Fibroblast of pulmonary artery (primary cell): ENCODE measurements around the gene RPGRIP1L.
A peak's percentile ranks its signal among the peaks of the same experiment; 100 is the strongest.

Experiments used
- DNase-seq: peaks from one replicate; pipeline ENCODE4 v3.0.0-alpha.2; 2010; ENCODE audit warnings: low read depth
- H3K4me3 ChIP-seq: replicated peaks from 2 replicates; pipeline ENCODE4 v1.5.1; 2011; ENCODE audit warnings: low read depth, mild to moderate bottlenecking, control low read depth, low read length, moderate library complexity
- TF ChIP-seq, protein P1 (sequence below): IDR thresholded peaks from 2 replicates; pipeline ENCODE4 v1.5.1; 2011; ENCODE audit warnings: mild to moderate bottlenecking, control low read depth, low read length, inconsistent platforms; ENCODE audit errors: missing control alignments

RPGRIP1L gene

DNA sequence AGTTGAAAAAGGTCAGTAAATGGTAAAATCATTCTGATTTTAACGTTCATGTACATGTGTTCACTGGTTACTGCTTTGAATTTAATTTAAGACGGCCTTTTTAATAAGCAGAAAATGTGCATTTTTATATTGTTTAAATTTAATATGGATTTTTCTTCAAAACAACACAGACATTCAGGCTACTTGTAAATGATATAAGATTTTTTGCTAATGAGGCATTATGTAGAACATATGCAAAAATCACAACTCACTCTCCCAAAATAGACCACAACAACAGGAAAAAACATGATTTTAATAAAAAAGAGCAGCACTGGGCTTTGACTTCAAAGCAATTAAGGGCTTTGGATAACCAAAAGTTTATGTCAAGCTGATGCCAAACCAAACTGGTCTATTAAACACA, 22.3 kb downstream of the RPGRIP1L start:
- H3K4me3 ChIP-seq = no peak overlapping the region
- no peak for DNase-seq
- TF ChIP-seq, protein P1, sequence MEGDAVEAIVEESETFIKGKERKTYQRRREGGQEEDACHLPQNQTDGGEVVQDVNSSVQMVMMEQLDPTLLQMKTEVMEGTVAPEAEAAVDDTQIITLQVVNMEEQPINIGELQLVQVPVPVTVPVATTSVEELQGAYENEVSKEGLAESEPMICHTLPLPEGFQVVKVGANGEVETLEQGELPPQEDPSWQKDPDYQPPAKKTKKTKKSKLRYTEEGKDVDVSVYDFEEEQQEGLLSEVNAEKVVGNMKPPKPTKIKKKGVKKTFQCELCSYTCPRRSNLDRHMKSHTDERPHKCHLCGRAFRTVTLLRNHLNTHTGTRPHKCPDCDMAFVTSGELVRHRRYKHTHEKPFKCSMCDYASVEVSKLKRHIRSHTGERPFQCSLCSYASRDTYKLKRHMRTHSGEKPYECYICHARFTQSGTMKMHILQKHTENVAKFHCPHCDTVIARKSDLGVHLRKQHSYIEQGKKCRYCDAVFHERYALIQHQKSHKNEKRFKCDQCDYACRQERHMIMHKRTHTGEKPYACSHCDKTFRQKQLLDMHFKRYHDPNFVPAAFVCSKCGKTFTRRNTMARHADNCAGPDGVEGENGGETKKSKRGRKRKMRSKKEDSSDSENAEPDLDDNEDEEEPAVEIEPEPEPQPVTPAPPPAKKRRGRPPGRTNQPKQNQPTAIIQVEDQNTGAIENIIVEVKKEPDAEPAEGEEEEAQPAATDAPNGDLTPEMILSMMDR = no peak

- TF ChIP-seq, protein P1 = no peak
- no peak for DNase-seq
- no peak overlapping the region for H3K4me3 ChIP-seq
Measured at GRCh38 chr16:53680756-53681155, 22.9 kb downstream of the RPGRIP1L start.

DNA sequence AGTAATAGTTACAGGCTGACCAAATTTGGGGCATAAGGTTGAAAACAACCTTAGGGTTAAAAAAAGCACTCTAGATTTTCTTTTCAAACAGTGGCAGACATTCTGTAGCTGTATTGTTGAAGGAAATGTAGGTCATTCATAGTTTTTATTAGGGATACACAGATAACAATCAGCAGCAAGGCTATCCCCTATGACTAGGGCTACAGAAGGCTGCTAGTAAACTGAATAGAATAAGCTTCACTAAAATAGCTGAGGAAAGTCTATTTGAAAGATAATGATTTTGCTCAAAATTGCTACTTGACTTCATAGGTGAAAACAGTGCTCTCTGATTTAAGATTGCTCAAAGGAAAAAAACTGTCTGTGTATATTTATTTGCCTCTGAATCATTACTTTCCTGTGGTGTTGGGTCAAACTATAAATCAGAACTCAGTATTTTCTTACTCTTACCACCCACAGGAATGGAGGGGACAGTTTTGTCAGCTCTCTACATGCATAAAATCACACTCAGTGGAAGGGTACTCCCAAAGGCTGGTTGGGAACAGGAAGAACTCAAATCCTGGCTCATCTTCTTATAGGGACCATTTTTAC, 24.8 kb downstream of the RPGRIP1L start:
- no peak for DNase-seq
- TF ChIP-seq, protein P1 = no peak

GRCh38 chr16:53678155-53678554, 25.5 kb downstream of the RPGRIP1L start:
- H3K4me3 ChIP-seq = no peak overlapping the region
- no peak for DNase-seq
- TF ChIP-seq, protein P1 = no peak

More for the DNA sequence above, 24.8 kb downstream of the RPGRIP1L start:
- no peak overlapping the region for H3K4me3 ChIP-seq

DNA sequence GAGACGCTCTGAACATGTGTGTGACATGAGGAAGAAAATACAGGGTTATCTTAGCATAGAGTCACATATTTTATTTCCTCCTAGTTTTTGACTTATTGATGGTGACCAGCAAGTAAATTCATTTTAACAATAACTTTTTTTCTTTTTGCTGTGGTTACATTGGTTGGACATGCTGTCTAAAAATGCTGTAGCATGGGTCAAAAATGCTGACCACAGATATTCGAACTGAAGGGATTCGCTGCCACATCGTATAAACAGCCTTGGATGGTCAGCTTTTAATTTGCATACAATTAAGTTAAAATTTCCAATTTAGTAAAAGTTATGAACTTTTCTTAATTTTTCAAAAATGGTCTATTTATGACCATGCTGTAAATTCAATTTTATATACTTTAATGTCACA, 30.5 kb downstream of the RPGRIP1L start:
- TF ChIP-seq, protein P1 = no peak

GRCh38 chr16:53672461-53672860, 31.2 kb downstream of the RPGRIP1L start:
- DNase-seq = no peak
- TF ChIP-seq, protein P1 = no peak
- H3K4me3 ChIP-seq = no peak overlapping the region

More for the DNA sequence above, 30.5 kb downstream of the RPGRIP1L start:
- DNase-seq = no peak
- H3K4me3 ChIP-seq = no peak overlapping the region

DNA sequence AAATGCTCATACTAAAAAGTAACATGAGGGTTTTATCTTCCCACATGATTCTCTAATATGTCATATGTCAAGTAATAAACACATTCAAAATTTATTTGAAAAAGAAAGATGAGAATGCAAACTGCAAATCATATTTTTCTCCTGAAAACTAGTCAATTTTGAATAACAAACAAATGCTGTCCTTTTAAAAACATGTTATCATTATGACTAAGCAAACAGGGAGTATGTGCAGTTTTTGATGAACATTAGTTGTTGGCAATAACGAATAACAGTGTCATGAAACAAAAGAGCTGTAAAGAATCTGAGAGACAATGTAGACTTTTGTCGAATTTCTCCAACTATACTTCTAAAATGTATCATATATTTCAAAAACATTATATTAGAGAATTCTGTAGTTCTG, 34.8 kb downstream of the RPGRIP1L start:
- TF ChIP-seq, protein P1 = no peak
- H3K4me3 ChIP-seq = no peak overlapping the region
- peak; percentile 39 for DNase-seq
